DND-41 (cell line): ENCODE measurements around the gene RBFOX1.

Experiments
- ATAC-seq: fragments of 200-7000 bp; cut with Tn5 transposase; 3 replicates; pipeline ENCODE4 v1.9.1; 2021; ENCODE audit warnings: low read depth; ENCODE audit not compliant: insufficient read depth
- DNase-seq: peaks from one replicate; pipeline ENCODE4 v3.0.0-alpha.2; 2020
- H2AFZ ChIP-seq: 2 replicates; pipeline ENCODE4 v1.6.0; 2012; ENCODE audit warnings: low read depth, low read length
- H3K27ac ChIP-seq: 2 replicates; pipeline ENCODE4 v1.5.1; 2012; ENCODE audit warnings: low read length, inconsistent platforms
- H3K27me3 ChIP-seq: fragments of 200-600 bp; sonication (generic); 2 replicates; pipeline ENCODE4 v1.6.0; 2012; ENCODE audit warnings: low read length, mild to moderate bottlenecking, inconsistent platforms; ENCODE audit not compliant: insufficient read depth, poor library complexity
- H3K36me3 ChIP-seq: 2 replicates; pipeline ENCODE4 v1.5.1; 2012; ENCODE audit warnings: low read length, inconsistent platforms; ENCODE audit not compliant: insufficient read depth
- H3K4me1 ChIP-seq: 2 replicates; pipeline ENCODE4 v1.5.1; 2012; ENCODE audit warnings: mild to moderate bottlenecking, low read length; ENCODE audit not compliant: insufficient read depth
- H3K4me2 ChIP-seq: 2 replicates; pipeline ENCODE4 v1.6.0; 2012; ENCODE audit warnings: mild to moderate bottlenecking, moderate library complexity, low read length, inconsistent platforms; ENCODE audit not compliant: insufficient read depth
- H3K4me3 ChIP-seq, 2 experiments: fragments of 200-600 bp in 1 of 2; shearing (Covaris generic) in 1 of 2; 2 replicates each; pipeline ENCODE4 v1.5.1; 2012 to 2016; ENCODE audit warnings: inconsistent platforms in 2 of 2, low read length in 2 of 2, mild to moderate bottlenecking in 2 of 2, low read depth in 1 of 2, moderate library complexity in 1 of 2
- H3K79me2 ChIP-seq: 2 replicates; pipeline ENCODE4 v1.6.0; 2012; ENCODE audit warnings: low read length, inconsistent platforms; ENCODE audit not compliant: insufficient read depth
- H3K9ac ChIP-seq: 2 replicates; pipeline ENCODE4 v1.6.0; 2012; ENCODE audit warnings: low read depth, mild to moderate bottlenecking, inconsistent platforms, low read length, moderate library complexity
- H3K9me3 ChIP-seq: 2 replicates; pipeline ENCODE4 v1.5.1; 2012; ENCODE audit warnings: low read length, moderate library complexity, mild to moderate bottlenecking, inconsistent platforms; ENCODE audit not compliant: insufficient read depth, severe bottlenecking
- H4K20me1 ChIP-seq: 2 replicates; pipeline ENCODE4 v1.6.0; 2012; ENCODE audit warnings: low read length; ENCODE audit not compliant: insufficient read depth
- CTCF ChIP-seq: IDR thresholded peaks from 2 replicates; pipeline ENCODE4 v1.5.1; 2012; ENCODE audit warnings: borderline replicate concordance, low read length, moderate library complexity, mild to moderate bottlenecking; ENCODE audit not compliant: poor library complexity, severe bottlenecking; ENCODE audit errors: extremely low read depth
- EZH2 ChIP-seq: IDR thresholded peaks from 3 replicates; pipeline ENCODE4 v1.6.1; 2012; ENCODE audit warnings: borderline replicate concordance, low read depth, mild to moderate bottlenecking, moderate library complexity, low read length, inconsistent platforms; ENCODE audit not compliant: severe bottlenecking

Gene RBFOX1

GRCh38 chr16:7547736-7548135, 215.1 kb downstream of the RBFOX1 start:
- Histone ChIP-seq H3K9ac (no peak overlapping the region), H3K4me3 (no peak overlapping the region), H3K4me2 (no peak overlapping the region), H3K27ac (no peak overlapping the region), H3K36me3 (no peaks in the 10 kb centered on the region), H2AFZ (no peak overlapping the region), H3K27me3 (no peaks in the 10 kb centered on the region), H3K9me3 (no peaks in the 10 kb centered on the region), H3K79me2 (no peaks in the 10 kb centered on the region), H4K20me1 (no peaks in the 10 kb centered on the region), H3K4me1 (no peaks in the 10 kb centered on the region)
- ATAC-seq (no peak), DNase-seq (no peak)
- TF ChIP-seq EZH2, result no peak
- no peak for TF ChIP-seq CTCF

DNA sequence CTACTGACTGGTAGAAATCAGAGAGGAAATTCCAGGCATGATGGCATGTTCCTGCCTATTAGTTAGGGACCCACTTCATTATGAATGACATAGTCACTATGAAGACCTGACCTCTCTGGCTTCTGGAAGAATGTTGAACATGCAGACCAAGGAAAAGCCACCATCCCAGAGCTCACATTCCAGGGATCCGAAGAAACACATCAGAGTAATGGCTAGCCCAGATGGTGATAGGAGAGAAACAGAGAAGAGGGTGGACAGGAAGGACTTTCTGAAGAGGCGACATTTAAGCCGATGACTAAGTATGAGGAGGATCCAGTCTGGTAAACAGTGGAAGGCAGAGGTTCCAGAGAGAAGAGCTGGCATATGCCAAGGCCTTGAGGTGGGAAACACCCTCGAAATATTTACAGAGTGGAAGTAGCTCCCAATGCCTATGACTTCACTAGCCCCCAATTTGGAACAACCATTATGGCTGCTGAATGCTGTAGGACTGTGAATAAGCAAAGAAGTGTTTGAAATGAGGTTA, 216.2 kb downstream of the RBFOX1 start:
- H2AFZ ChIP-seq, result no peak overlapping the region
- no peak for ATAC-seq

GRCh38 chr16:7550096-7550495, 217.5 kb downstream of the RBFOX1 start:
- Histone ChIP-seq H3K4me2 (no peak overlapping the region), H3K36me3 (no peaks in the 10 kb centered on the region), H3K9ac (no peak overlapping the region), H3K9me3 (no peaks in the 10 kb centered on the region), H3K4me3 (no peak overlapping the region), H3K27ac (no peak overlapping the region), H3K27me3 (no peaks in the 10 kb centered on the region), H3K79me2 (no peaks in the 10 kb centered on the region), H4K20me1 (no peaks in the 10 kb centered on the region), H2AFZ (no peak overlapping the region), H3K4me1 (no peaks in the 10 kb centered on the region)
- no peak for DNase-seq
- ATAC-seq, result no peak
- TF ChIP-seq CTCF, result no peak
- TF ChIP-seq EZH2, result no peak

More for the DNA sequence above, 216.2 kb downstream of the RBFOX1 start:
- H3K27me3 ChIP-seq, result no peaks in the 10 kb centered on the region
- H3K4me2 ChIP-seq, result no peak overlapping the region
- no peak overlapping the region for H3K27ac ChIP-seq
- no peak overlapping the region for H3K9ac ChIP-seq
- no peak for DNase-seq
- no peaks in the 10 kb centered on the region for H3K36me3 ChIP-seq
- no peaks in the 10 kb centered on the region for H3K4me1 ChIP-seq
- H4K20me1 ChIP-seq, result no peaks in the 10 kb centered on the region
- TF ChIP-seq EZH2 (no peak), CTCF (no peak)
- no peak overlapping the region for H3K4me3 ChIP-seq
- H3K79me2 ChIP-seq, result no peaks in the 10 kb centered on the region
- H3K9me3 ChIP-seq, result no peaks in the 10 kb centered on the region

- Histone ChIP-seq H3K79me2 (no peaks in the 10 kb centered on the region), H3K27me3 (no peaks in the 10 kb centered on the region), H3K9me3 (no peaks in the 10 kb centered on the region), H2AFZ (no peak overlapping the region), H3K9ac (no peak overlapping the region), H3K36me3 (no peaks in the 10 kb centered on the region), H3K4me2 (no peak overlapping the region), H3K4me1 (no peaks in the 10 kb centered on the region), H3K4me3 (no peak overlapping the region), H4K20me1 (no peaks in the 10 kb centered on the region), H3K27ac (no peak overlapping the region)
- DNase-seq (no peak), ATAC-seq (no peak)
- TF ChIP-seq EZH2 (no peak), CTCF (no peak)
Measured at GRCh38 chr16:7555459-7555858, 222.8 kb downstream of the RBFOX1 start.
